ENCODE data around the gene MDC1.

MDC1 gene

GRCh38 chr6:30743099-30744053 is 26.3 kb upstream of the MDC1 start:
- peak; percentile 33 for DNase-seq (ENCODE audit: low read depth)
- TF ChIP-seq CTCF (IDR thresholded peaks at IDR 0.05; ENCODE audit: insufficient read depth, low read depth, low read length, missing control alignments): no peak

GRCh38 chr6:30742316-30743098 is 25.4 kb upstream of the MDC1 start, which contains the start of gene FLOT1:
Gene FLOT1, minus strand, starts transcription at chr6:30742687. Its CDS starts 498 bp downstream, at chr6:30742189.
- peak; percentile 99 for DNase-seq (ENCODE audit: low read depth)
- TF ChIP-seq CTCF (IDR thresholded peaks at IDR 0.05; ENCODE audit: insufficient read depth, low read depth, low read length, missing control alignments): no peak
- H3K4me3 ChIP-seq (ENCODE audit: low read length): peak within 1 kb of the TSS; percentile 97

More at GRCh38 chr6:30743099-30744053, 26.3 kb upstream of the MDC1 start:
- peak overlapping the region; percentile 97 for H3K4me3 ChIP-seq (ENCODE audit: low read length)

- peak overlapping the region; percentile 97 for H3K4me3 ChIP-seq (ENCODE audit: low read length)
- TF ChIP-seq CTCF (IDR thresholded peaks at IDR 0.05; ENCODE audit: insufficient read depth, low read depth, low read length, missing control alignments): no peak
- no peak for DNase-seq (ENCODE audit: low read depth)
Observed at GRCh38 chr6:30741789-30742315, 24.8 kb upstream of the MDC1 start.

- no peak for TF ChIP-seq CTCF (IDR thresholded peaks at IDR 0.05; ENCODE audit: insufficient read depth, low read depth, low read length, missing control alignments)
- DNase-seq (ENCODE audit: low read depth): peak; percentile 38
- H3K4me3 ChIP-seq (ENCODE audit: low read length): peak overlapping the region; percentile 97
Observed at GRCh38 chr6:30741063-30741779, 24.1 kb upstream of the MDC1 start.

- H3K4me3 ChIP-seq (ENCODE audit: low read length): no peak overlapping the region
- TF ChIP-seq CTCF (IDR thresholded peaks at IDR 0.05; ENCODE audit: insufficient read depth, low read depth, low read length, missing control alignments): no peak
- no peak for DNase-seq (ENCODE audit: low read depth)
Observed at GRCh38 chr6:30740540-30740870, 23.4 kb upstream of the MDC1 start.

- no peak overlapping the region for H3K4me3 ChIP-seq (ENCODE audit: low read length)
- no peak for TF ChIP-seq CTCF (IDR thresholded peaks at IDR 0.05; ENCODE audit: insufficient read depth, low read depth, low read length, missing control alignments)
- no peak for DNase-seq (ENCODE audit: low read depth)
Observed at GRCh38 chr6:30738532-30738931, 21.5 kb upstream of the MDC1 start.
